ENCODE results near the gene VASP.
"Not testable (repeated sequence)": the region's sequence is repeated elsewhere in the genome, so short reads cannot be mapped to it uniquely, and the experiment has no call there.

The VASP gene

DNA sequence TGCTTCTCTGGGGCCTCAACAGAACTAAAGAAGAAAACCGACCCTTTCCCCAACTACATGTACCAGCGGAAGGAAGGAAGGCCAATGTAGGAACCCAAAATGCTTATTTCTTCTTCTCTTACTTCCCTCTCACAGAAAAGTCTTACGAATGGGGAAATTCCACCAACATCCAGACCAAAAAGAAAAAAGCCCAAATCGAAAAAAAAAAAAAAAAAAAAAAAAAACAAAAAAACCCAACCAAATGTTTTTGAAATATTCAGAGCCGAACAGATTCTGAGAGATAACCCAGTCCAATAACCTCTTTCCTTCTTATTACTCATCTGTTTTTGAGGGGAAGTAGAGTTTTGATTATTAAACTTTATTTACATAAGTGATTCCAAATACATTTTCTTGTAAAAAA is 5.2 kb upstream of the VASP start:
- Histone ChIP-seq H3K9ac (ENCODE audit: low read length) (no peak overlapping the region), H3K27me3 (ENCODE audit: control insufficient read depth, insufficient read depth, low read length) (peaks cover 12% of the 10 kb centered on the region), H3K9me3 (ENCODE audit: control insufficient read depth, low read length) (no peaks in the 10 kb centered on the region), H3K4me3 (ENCODE audit: low read length) (no peak overlapping the region), H3K4me1 (ENCODE audit: control insufficient read depth, insufficient read depth, low read length) (peaks cover 41% of the 10 kb centered on the region), H3K36me3 (ENCODE audit: control insufficient read depth, insufficient read depth, low read length) (no peaks in the 10 kb centered on the region)

GRCh38 chr19:45503909-45504308 is 3.4 kb upstream of the VASP start:
- Histone ChIP-seq H3K9me3 (ENCODE audit: control insufficient read depth, low read length) (no peaks in the 10 kb centered on the region), H3K4me3 (ENCODE audit: low read length) (no peak overlapping the region), H3K4me1 (ENCODE audit: control insufficient read depth, insufficient read depth, low read length) (peaks cover 25% of the 10 kb centered on the region), H3K36me3 (ENCODE audit: control insufficient read depth, insufficient read depth, low read length) (no peaks in the 10 kb centered on the region), H3K27me3 (ENCODE audit: control insufficient read depth, insufficient read depth, low read length) (peaks cover 4% of the 10 kb centered on the region), H3K9ac (ENCODE audit: low read length) (no peak overlapping the region)

GRCh38 chr19:45505151-45505995 is 1.9 kb upstream of the VASP start:
- peaks cover 23% of the 10 kb centered on the region for H3K4me1 ChIP-seq (ENCODE audit: control insufficient read depth, insufficient read depth, low read length)
- peak overlapping the region; percentile 100 for H3K9ac ChIP-seq (ENCODE audit: low read length)
- no peaks in the 10 kb centered on the region for H3K9me3 ChIP-seq (ENCODE audit: control insufficient read depth, low read length)
- H3K36me3 ChIP-seq (ENCODE audit: control insufficient read depth, insufficient read depth, low read length), result no peaks in the 10 kb centered on the region
- no peaks in the 10 kb centered on the region for H3K27me3 ChIP-seq (ENCODE audit: control insufficient read depth, insufficient read depth, low read length)
- no peak overlapping the region for H3K4me3 ChIP-seq (ENCODE audit: low read length)

DNA sequence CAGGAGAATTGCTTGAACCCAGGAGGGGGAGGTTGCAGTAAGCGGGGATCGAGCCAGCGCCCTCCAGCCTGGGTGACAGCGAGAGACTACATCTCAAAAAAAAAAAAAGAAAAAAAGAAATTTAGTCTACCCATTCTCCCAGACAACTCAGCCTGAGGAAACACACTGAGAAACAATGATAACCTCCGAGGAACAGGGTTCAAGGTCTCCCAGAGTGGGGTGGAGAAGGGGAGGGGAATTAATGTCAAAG is 1.4 kb upstream of the VASP start:
- H3K9me3 ChIP-seq (ENCODE audit: control insufficient read depth, low read length), result no peaks in the 10 kb centered on the region
- no peaks in the 10 kb centered on the region for H3K27me3 ChIP-seq (ENCODE audit: control insufficient read depth, insufficient read depth, low read length)
- H3K4me3 ChIP-seq (ENCODE audit: low read length), result peak overlapping the region; percentile 20
- no peaks in the 10 kb centered on the region for H3K36me3 ChIP-seq (ENCODE audit: control insufficient read depth, insufficient read depth, low read length)
- H3K4me1 ChIP-seq (ENCODE audit: control insufficient read depth, insufficient read depth, low read length), result peaks cover 28% of the 10 kb centered on the region
- peak overlapping the region; percentile 100 for H3K9ac ChIP-seq (ENCODE audit: low read length)

DNA sequence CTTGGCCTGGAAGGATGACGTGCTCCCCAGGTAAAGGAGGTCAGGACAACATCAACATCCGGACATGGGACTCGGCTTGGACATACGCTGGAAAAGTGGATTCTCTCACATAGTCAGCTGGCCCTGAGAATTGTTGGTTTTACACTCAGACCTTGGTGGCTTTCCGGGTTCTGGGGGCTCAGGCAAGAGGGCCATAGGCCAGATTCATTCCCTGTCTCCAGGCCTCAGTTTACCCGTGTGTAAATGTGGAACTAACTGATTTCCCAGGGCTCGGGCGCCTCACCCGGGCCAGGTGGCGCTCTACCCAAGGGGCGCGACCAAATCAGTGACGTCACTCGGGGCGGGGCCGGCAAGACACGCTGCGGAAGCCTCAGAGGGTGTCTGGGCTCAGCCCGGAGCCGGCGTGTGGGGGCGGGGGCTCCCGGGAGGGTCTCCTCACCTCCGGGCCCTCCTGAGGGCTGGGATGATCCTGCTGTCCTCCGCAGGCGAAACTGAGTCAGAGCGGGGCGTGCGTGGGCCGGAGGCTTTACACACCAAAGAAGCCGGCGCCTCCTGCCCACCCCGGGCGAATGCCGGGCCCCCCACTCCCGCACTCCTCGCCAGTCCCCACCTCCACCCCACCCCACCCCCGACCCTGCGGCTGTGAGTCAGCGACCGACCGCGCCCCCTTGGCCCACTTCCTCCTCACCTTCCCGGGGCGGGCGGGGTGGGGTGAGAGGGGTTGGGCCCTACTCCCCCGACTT is 862 bp upstream of the VASP start:
- peaks cover 33% of the 10 kb centered on the region for H3K4me1 ChIP-seq (ENCODE audit: control insufficient read depth, insufficient read depth, low read length)
- peak overlapping the region; percentile 93 for H3K4me3 ChIP-seq (ENCODE audit: low read length)
- peak overlapping the region; percentile 100 for H3K9ac ChIP-seq (ENCODE audit: low read length)
- H3K36me3 ChIP-seq (ENCODE audit: control insufficient read depth, insufficient read depth, low read length), result no peaks in the 10 kb centered on the region
- no peaks in the 10 kb centered on the region for H3K27me3 ChIP-seq (ENCODE audit: control insufficient read depth, insufficient read depth, low read length)
- H3K9me3 ChIP-seq (ENCODE audit: control insufficient read depth, low read length), result no peaks in the 10 kb centered on the region

DNA sequence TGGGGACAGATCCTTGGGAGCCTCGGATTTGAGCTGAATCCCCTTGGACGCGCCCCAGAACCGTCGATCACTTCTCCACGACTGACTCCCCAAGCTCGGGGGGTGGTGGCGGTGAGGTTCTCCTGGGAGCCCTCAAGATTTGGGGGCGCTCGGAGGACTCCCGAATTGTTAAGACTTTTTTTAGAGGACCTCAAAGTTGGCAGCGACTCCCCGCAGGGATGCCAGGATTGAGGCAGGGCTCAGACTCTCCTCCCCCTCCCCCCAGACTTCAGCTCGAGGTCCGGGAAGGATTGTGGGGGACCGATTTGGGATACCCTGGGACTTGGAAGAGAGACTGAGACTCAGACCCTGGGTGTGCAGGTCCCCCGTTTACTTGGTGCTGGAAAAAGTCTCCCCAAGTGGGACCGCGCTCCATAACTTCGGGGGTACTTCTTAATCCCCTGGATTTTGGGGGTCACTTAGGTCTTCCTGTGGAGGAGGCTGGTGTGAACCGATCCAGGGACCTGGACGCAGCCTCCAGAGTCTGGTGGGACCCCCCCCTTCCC is 665 bp downstream of the VASP start:
- no peaks in the 10 kb centered on the region for H3K27me3 ChIP-seq (ENCODE audit: control insufficient read depth, insufficient read depth, low read length)
- no peaks in the 10 kb centered on the region for H3K36me3 ChIP-seq (ENCODE audit: control insufficient read depth, insufficient read depth, low read length)
- peak overlapping the region; percentile 100 for H3K9ac ChIP-seq (ENCODE audit: low read length)
- H3K4me3 ChIP-seq (ENCODE audit: low read length), result peak overlapping the region; percentile 93
- no peaks in the 10 kb centered on the region for H3K9me3 ChIP-seq (ENCODE audit: control insufficient read depth, low read length)
- peaks cover 35% of the 10 kb centered on the region for H3K4me1 ChIP-seq (ENCODE audit: control insufficient read depth, insufficient read depth, low read length)

GRCh38 chr19:45508417-45508860 is 1.2 kb downstream of the VASP start:
- Histone ChIP-seq H3K36me3 (ENCODE audit: control insufficient read depth, insufficient read depth, low read length) (no peaks in the 10 kb centered on the region), H3K27me3 (ENCODE audit: control insufficient read depth, insufficient read depth, low read length) (no peaks in the 10 kb centered on the region), H3K4me1 (ENCODE audit: control insufficient read depth, insufficient read depth, low read length) (peaks cover 40% of the 10 kb centered on the region), H3K9me3 (ENCODE audit: control insufficient read depth, low read length) (no peaks in the 10 kb centered on the region), H3K9ac (ENCODE audit: low read length) (peak overlapping the region; percentile 100), H3K4me3 (ENCODE audit: low read length) (peak overlapping the region; percentile 93)

DNA sequence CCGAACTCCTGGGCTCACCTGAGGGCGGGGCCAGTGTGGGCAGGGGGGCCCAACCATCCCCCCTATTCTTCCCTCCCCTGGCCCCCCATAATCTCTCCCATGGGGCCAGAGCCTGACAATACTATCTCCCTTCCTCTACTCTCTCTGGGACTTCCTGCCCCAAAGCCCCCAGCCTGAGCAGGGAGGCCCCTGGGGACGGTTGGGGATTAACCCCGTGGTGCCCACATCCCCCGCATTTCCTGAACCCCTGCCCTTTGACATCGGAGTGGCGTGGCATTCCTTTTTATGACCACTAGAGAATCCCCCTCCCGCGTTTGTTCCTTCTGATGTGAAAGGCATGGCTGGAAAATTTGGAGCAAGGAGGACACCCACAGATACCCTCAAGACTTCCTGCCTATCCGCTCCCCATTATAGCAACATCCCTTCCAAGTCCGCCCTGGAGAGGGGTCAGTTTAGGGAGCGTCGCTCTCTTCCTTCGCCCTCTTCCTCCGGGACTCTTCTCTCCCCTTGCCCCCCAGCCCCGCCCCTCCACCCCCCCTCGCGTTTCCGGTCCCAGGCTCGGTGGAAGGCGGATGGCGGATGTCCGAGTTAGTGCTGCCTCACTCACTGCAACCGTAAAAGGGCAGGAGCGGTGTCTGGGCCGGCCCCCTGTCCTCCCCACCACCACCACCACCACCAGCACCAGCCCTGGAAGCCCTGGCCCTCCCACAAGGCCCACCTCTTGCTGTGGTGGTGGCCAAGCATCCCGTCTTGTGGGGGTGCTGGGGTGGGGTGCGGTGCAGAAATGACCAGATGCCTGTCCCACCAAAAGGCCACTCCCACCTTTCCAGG is 1.8 kb downstream of the VASP start:
- H3K4me3 ChIP-seq (ENCODE audit: low read length), result peak overlapping the region; percentile 93
- H3K27me3 ChIP-seq (ENCODE audit: control insufficient read depth, insufficient read depth, low read length), result no peaks in the 10 kb centered on the region
- H3K4me1 ChIP-seq (ENCODE audit: control insufficient read depth, insufficient read depth, low read length), result peaks cover 46% of the 10 kb centered on the region
- no peaks in the 10 kb centered on the region for H3K9me3 ChIP-seq (ENCODE audit: control insufficient read depth, low read length)
- H3K9ac ChIP-seq (ENCODE audit: low read length), result peak overlapping the region; percentile 100
- H3K36me3 ChIP-seq (ENCODE audit: control insufficient read depth, insufficient read depth, low read length), result no peaks in the 10 kb centered on the region

GRCh38 chr19:45509692-45510015 is 2.4 kb downstream of the VASP start:
- H3K9ac ChIP-seq (ENCODE audit: low read length), result peak overlapping the region; percentile 100
- no peaks in the 10 kb centered on the region for H3K9me3 ChIP-seq (ENCODE audit: control insufficient read depth, low read length)
- H3K36me3 ChIP-seq (ENCODE audit: control insufficient read depth, insufficient read depth, low read length), result no peaks in the 10 kb centered on the region
- no peak overlapping the region for H3K4me3 ChIP-seq (ENCODE audit: low read length)
- no peaks in the 10 kb centered on the region for H3K27me3 ChIP-seq (ENCODE audit: control insufficient read depth, insufficient read depth, low read length)
- H3K4me1 ChIP-seq (ENCODE audit: control insufficient read depth, insufficient read depth, low read length), result peaks cover 51% of the 10 kb centered on the region

DNA sequence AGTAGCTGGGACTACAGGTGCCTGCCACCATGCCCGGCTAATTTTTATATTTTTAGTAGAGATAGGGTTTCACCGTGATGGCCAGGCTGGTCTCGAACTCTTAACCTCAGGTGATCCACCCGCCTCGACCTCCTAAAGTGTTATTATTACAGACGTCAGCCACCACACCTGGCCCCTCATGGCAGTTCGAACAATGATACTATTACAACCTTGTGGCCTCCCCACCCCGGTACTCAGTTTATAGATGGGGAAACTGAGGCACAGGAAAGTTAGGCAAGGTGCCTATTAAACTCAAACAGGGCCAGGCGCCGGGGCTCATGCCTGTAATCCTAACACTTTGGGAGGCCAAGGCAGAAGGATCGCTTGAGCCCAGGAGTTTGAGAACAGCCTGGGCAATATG is 3.1 kb downstream of the VASP start:
- Histone ChIP-seq H3K9ac (ENCODE audit: low read length) (peak overlapping the region; percentile 100), H3K4me1 (ENCODE audit: control insufficient read depth, insufficient read depth, low read length) (peaks cover 53% of the 10 kb centered on the region)
- H3K27me3 ChIP-seq (ENCODE audit: control insufficient read depth, insufficient read depth, low read length); H3K9me3 ChIP-seq (ENCODE audit: control insufficient read depth, low read length); H3K4me3 ChIP-seq (ENCODE audit: low read length); H3K36me3 ChIP-seq (ENCODE audit: control insufficient read depth, insufficient read depth, low read length): not testable (repeated sequence)

DNA sequence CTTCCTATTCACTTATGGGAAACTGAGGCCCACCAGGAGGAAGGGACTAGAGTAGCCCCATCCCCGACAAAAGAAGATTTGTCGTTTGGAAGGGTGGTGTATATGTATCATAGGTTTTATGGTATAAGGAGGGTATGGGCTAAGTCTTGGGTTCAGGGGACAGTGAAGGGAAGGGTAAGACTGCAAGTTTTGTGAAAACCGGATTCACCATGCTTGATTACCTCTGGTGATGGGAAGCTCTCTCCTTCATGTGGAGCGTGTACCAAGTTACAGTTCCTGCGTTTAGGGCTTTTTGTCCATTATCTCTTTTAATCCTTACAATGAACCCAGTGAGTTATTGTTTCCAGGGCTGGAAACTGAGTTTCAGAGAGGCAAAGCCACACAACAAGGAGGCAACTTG is 3.8 kb downstream of the VASP start:
- Histone ChIP-seq H3K9me3 (ENCODE audit: control insufficient read depth, low read length) (no peaks in the 10 kb centered on the region), H3K36me3 (ENCODE audit: control insufficient read depth, insufficient read depth, low read length) (no peaks in the 10 kb centered on the region), H3K9ac (ENCODE audit: low read length) (no peak overlapping the region), H3K27me3 (ENCODE audit: control insufficient read depth, insufficient read depth, low read length) (no peaks in the 10 kb centered on the region), H3K4me1 (ENCODE audit: control insufficient read depth, insufficient read depth, low read length) (peaks cover 53% of the 10 kb centered on the region), H3K4me3 (ENCODE audit: low read length) (no peak overlapping the region)
